Prostate gland (tissue), 2 donors: ENCODE measurements around the gene CFAP20DC.

Source experiments
- POLR2A ChIP-seq: fragments of 450-650 bp; IDR thresholded peaks from one replicate; pipeline ENCODE4 v1.6.1; 2016; ENCODE audit warnings: antibody characterized with exemption, mild to moderate bottlenecking
- POLR2AphosphoS5 ChIP-seq: sonication (generic); formaldehyde crosslinking; IDR thresholded peaks from one replicate; pipeline ENCODE4 v1.6.1; 2017; ENCODE audit warnings: antibody characterized with exemption
- TF ChIP-seq, protein P1 (sequence below), 4 experiments: fragments of 200-600 bp in 2 of 4; fragments of 450-650 bp in 2 of 4; sonication (generic) in 2 of 4; IDR thresholded peaks; 1 replicate in 3 of 4; 2 replicates in 1 of 4; pipeline ENCODE4 v1.5.1; 2016 to 2019; ENCODE audit warnings: antibody characterized with exemption in 4 of 4, mild to moderate bottlenecking in 2 of 4, moderate library complexity in 2 of 4

DNA sequence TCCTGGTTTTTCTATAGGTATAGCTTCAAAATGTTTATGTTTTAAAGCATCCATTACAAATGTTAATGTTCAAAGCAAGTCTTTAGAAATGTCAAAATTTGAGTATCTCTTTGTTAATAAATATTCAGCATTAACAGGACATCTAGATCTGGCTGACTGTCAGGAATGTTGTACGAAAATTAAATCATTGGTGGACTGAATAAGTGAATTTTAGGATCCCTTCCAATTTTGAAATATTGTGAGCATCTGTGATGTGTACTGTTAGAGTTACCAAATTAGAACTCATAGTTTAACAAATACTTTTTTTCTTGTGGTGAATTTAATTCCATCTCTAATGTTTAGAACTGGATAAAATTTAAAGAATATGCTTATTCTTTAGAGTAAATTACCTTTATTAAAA is 30.1 kb upstream of the CFAP20DC start:
- TF ChIP-seq, protein P1, sequence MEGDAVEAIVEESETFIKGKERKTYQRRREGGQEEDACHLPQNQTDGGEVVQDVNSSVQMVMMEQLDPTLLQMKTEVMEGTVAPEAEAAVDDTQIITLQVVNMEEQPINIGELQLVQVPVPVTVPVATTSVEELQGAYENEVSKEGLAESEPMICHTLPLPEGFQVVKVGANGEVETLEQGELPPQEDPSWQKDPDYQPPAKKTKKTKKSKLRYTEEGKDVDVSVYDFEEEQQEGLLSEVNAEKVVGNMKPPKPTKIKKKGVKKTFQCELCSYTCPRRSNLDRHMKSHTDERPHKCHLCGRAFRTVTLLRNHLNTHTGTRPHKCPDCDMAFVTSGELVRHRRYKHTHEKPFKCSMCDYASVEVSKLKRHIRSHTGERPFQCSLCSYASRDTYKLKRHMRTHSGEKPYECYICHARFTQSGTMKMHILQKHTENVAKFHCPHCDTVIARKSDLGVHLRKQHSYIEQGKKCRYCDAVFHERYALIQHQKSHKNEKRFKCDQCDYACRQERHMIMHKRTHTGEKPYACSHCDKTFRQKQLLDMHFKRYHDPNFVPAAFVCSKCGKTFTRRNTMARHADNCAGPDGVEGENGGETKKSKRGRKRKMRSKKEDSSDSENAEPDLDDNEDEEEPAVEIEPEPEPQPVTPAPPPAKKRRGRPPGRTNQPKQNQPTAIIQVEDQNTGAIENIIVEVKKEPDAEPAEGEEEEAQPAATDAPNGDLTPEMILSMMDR (IDR thresholded peaks at IDR 0.05) = no peak
- TF ChIP-seq POLR2A (no peak), POLR2AphosphoS5 (no peak)
